Measurements from ENCODE around the gene PLCH1. TPM values are rescaled to one million over a fixed set of nuclear protein-coding genes. Genes with fewer than 3 reads are reported as not detected.

The PLCH1 gene
- total RNA-seq, 4 donors from 2014 or later, result 0.19 to 2.1 (median 0.28) TPM

DNA sequence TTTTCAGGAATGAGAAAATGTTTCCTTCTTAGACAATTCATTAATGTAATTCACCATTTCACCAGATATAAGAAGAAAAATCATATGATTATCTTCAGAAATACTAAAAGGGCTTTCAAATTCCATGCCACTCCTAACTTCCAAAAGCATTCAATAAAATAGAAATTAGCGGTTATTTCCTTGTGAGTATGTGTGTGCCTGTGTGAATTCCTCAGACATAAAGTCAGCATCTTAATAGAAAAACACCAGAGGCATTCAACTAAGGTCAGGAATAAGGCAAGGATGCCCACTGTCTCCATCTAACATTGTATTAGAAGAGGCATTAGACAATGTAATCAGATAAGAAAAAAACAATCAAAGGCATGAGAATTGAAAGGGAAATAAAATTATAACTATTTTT is 88.4 kb downstream of the PLCH1 start:
- Histone ChIP-seq H3K36me3 (no peaks in the 10 kb centered on the region), H3K27ac (no peak overlapping the region), H3K4me3 (no peak overlapping the region), H3K9me3 (no peaks in the 10 kb centered on the region), H3K27me3 (no peaks in the 10 kb centered on the region), H3K4me1 (no peaks in the 10 kb centered on the region)
- WGBS, 2 donors, result 65 to 81% methylated on average over 1 of the region's 1 CpG
- DNase-seq, result no peak
- TF ChIP-seq POLR2A (IDR thresholded peaks at IDR 0.05), result no peak
- TF ChIP-seq, protein P1, sequence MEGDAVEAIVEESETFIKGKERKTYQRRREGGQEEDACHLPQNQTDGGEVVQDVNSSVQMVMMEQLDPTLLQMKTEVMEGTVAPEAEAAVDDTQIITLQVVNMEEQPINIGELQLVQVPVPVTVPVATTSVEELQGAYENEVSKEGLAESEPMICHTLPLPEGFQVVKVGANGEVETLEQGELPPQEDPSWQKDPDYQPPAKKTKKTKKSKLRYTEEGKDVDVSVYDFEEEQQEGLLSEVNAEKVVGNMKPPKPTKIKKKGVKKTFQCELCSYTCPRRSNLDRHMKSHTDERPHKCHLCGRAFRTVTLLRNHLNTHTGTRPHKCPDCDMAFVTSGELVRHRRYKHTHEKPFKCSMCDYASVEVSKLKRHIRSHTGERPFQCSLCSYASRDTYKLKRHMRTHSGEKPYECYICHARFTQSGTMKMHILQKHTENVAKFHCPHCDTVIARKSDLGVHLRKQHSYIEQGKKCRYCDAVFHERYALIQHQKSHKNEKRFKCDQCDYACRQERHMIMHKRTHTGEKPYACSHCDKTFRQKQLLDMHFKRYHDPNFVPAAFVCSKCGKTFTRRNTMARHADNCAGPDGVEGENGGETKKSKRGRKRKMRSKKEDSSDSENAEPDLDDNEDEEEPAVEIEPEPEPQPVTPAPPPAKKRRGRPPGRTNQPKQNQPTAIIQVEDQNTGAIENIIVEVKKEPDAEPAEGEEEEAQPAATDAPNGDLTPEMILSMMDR (IDR thresholded peaks at IDR 0.05), result no peak
- intact Hi-C loops (cut with DNase I), result no loop called here

DNA sequence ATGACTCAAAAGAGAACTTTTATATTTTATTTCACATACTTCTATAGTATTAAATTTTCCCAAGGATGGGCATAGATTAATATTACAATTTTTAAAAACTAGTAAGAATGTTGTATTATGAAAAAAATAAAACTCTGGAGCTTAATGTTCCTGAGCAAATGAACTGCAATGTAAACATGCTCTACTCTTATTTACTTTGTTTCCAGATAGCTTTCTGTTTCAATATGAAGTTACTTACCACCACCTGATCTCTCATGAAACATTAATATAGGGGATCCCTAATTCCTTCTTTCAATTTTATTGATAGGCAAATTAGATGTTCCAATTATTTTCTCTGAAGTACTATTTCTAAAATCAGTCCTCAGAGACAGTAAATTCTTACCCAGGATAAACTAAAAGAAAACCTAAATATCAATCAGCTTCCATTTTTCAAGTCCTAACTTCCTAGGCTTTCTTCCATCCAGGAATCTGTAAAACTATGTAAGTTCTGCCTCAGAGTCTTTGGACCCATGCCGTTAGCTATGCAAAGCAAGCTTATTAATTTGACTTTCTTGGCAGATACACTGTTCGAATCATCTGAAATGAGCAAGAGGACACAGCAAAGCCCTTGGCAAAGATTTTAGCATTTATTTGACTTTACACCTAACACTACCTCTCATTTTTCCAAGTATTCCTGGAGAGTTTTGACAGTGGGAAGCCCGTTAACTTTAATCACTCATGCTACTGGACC is 93.2 kb downstream of the PLCH1 start:
- no peak overlapping the region for H3K4me3 ChIP-seq
- H3K27me3 ChIP-seq, result no peaks in the 10 kb centered on the region
- WGBS, 2 donors, result 27 to 28% methylated on average over 3 of the region's 3 CpGs
- no peaks in the 10 kb centered on the region for H3K4me1 ChIP-seq
- intact Hi-C loops (cut with DNase I), result no loop called here
- no peak overlapping the region for H3K27ac ChIP-seq
- DNase-seq, result no peak
- H3K36me3 ChIP-seq, result no peaks in the 10 kb centered on the region
- H3K9me3 ChIP-seq, result no peaks in the 10 kb centered on the region
- TF ChIP-seq, protein P1 (IDR thresholded peaks at IDR 0.05), result no peak
- no peak for TF ChIP-seq POLR2A (IDR thresholded peaks at IDR 0.05)

DNA sequence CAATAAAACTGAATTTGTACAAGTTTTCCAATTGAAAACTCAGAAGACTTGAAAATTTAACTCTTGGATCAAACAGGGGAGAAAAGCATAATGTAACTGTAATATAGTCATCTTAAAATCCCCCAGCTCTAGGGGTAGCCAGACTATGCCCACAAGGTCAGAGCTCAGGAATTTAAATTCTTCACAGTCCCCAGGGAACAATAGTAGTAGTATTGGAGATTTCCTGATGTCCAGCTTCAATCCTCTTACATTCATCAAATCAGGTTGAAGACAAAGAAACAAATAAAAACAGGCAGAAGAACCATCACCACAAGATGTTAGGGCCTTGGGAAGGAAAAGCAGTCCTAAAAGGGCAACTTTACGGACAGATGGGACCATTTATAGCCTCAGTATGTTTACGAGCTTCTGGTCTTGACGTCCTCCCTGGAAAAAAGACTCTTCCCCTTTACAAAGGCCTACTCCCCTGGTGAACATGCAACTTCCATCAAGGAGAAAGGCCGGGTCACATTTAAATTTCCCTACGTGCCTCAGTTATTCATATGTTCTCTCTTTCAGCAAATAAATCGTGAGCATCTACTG is 96.8 kb downstream of the PLCH1 start:
- WGBS, 2 donors, result 88 to 89% methylated on average over 6 of the region's 6 CpGs
- H3K27me3 ChIP-seq, result no peaks in the 10 kb centered on the region
- DNase-seq, result no peak
- intact Hi-C loops (cut with DNase I), result no loop called here
- no peaks in the 10 kb centered on the region for H3K9me3 ChIP-seq
- no peak for TF ChIP-seq POLR2A (IDR thresholded peaks at IDR 0.05)
- TF ChIP-seq, protein P1 (IDR thresholded peaks at IDR 0.05), result no peak
- no peaks in the 10 kb centered on the region for H3K4me1 ChIP-seq
- H3K4me3 ChIP-seq, result no peak overlapping the region
- no peak overlapping the region for H3K27ac ChIP-seq
- no peaks in the 10 kb centered on the region for H3K36me3 ChIP-seq

DNA sequence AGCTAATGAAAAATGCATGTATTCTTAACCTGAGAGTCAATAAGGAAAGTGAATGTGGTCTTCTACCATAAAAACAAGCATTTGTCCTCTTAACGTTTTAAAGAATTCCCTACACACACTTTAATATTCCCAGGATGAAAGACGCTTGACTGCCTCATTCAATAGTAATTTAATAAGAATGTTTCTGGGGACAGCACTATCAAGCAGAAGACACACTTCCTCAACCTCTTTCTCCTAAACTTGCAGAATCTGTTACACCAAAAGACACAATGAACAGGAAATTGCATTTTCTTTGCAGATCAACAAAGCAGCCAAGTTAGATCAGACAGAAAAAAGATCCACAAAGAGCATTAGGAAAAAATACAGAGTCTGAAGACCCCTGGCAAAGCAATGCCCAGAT is 97.7 kb downstream of the PLCH1 start:
- Histone ChIP-seq H3K27ac (no peak overlapping the region), H3K4me1 (no peaks in the 10 kb centered on the region), H3K36me3 (no peaks in the 10 kb centered on the region), H3K27me3 (no peaks in the 10 kb centered on the region), H3K9me3 (no peaks in the 10 kb centered on the region), H3K4me3 (no peak overlapping the region)
- DNase-seq, result no peak
- 37 to 51% methylated on average over 2 of the region's 2 CpGs for WGBS, 2 donors
- TF ChIP-seq POLR2A (IDR thresholded peaks at IDR 0.05), result no peak
- TF ChIP-seq, protein P1 (IDR thresholded peaks at IDR 0.05), result no peak
- intact Hi-C loops (cut with DNase I), result no loop called here

DNA sequence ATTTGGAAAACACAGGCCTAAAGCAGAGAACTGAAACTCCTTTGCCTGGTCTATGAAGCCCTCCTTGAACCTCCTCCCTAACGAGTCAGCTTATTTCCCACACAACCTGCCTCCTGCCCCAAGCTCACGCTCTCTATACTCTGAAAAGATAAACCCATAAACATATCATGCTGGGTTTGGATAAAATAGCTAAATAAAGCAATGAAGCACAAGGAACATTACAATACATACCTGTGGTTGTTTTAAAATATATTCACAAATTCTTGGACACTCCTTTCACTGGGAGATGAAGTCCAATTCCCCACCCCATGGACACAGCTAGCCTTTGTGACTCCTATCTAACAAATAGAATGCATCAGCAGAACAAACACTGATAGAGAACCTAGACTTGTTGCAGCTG is 98.2 kb downstream of the PLCH1 start:
- TF ChIP-seq, protein P1 (IDR thresholded peaks at IDR 0.05), result no peak
- TF ChIP-seq POLR2A (IDR thresholded peaks at IDR 0.05), result no peak
- no peaks in the 10 kb centered on the region for H3K4me1 ChIP-seq
- no peak overlapping the region for H3K27ac ChIP-seq
- H3K27me3 ChIP-seq, result no peaks in the 10 kb centered on the region
- H3K4me3 ChIP-seq, result no peak overlapping the region
- 86 to 87% methylated on average over 2 of the region's 2 CpGs for WGBS, 2 donors
- no peak for DNase-seq
- H3K36me3 ChIP-seq, result no peaks in the 10 kb centered on the region
- no peaks in the 10 kb centered on the region for H3K9me3 ChIP-seq
- intact Hi-C loops (cut with DNase I), result no loop called here
